A549 (cell line): ENCODE data around the gene APCDD1. TPM values are rescaled to one million over a fixed set of nuclear protein-coding genes. Genes with fewer than 3 reads are reported as not detected.

ENCODE experiments used
- ATAC-seq, 2 experiments: fragments of 200-7000 bp in 1 of 2; fragments of >200 bp in 1 of 2; cut with Nextera tagmentation in 1 of 2; cut with Tn5 transposase in 1 of 2; 3 replicates each; pipeline versions ENCODE4 v1.8.0 to v1.9.1; 2018 to 2020; ENCODE audit warnings: mild to moderate bottlenecking in 1 of 2, moderate library complexity in 1 of 2
- CTCF ChIA-PET: fragments of 300-600 bp; sonication (Branson Sonifier 250); formaldehyde crosslinking; extraction: SDS; loops from one replicate; lab custom pipeline; 2021; ENCODE audit warnings: antibody characterized with exemption, inconsistent platforms; lab: Yijun Ruan, JAX
- POLR2A ChIA-PET: fragments of 350-600 bp; formaldehyde crosslinking; extraction: SDS; loops from one replicate; lab custom pipeline; 2021; ENCODE audit warnings: antibody characterized with exemption, inconsistent platforms; lab: Yijun Ruan, JAX
- DNase-seq, 2 experiments: peaks; one replicate each; pipeline versions ENCODE4 v3.0.0 to v3.0.0-alpha.2; 2011 to 2016; ENCODE audit warnings: low read depth in 1 of 2, low spot score in 1 of 2
- FAIRE-seq: peaks from 2 replicates; lab custom pipeline; 2011; peaks lifted over from hg19 to GRCh38; lab: Jason Lieb, UNC
- H3K27ac ChIP-seq, 2 experiments: fragments of >200 bp; sonication (Bioruptor Twin); formaldehyde crosslinking; 3 replicates each; pipeline ENCODE4 v1.5.1; 2016 to 2017
- H3K4me1 ChIP-seq: fragments of >200 bp; sonication (Bioruptor Twin); formaldehyde crosslinking; 3 replicates; pipeline ENCODE4 v1.6.1; 2016
- H3K4me2 ChIP-seq: fragments of >200 bp; sonication (Bioruptor Twin); formaldehyde crosslinking; 3 replicates; pipeline ENCODE4 v1.6.1; 2016
- H3K4me3 ChIP-seq: fragments of >200 bp; sonication (Bioruptor Twin); formaldehyde crosslinking; 3 replicates; pipeline ENCODE4 v1.5.1; 2016
- H3K9me3 ChIP-seq: fragments of >200 bp; sonication (Bioruptor Twin); formaldehyde crosslinking; 3 replicates; pipeline ENCODE4 v1.6.1; 2016
- ATOH8 ChIP-seq: fragments of 250-450 bp; sonication (Bioruptor Pico); IDR thresholded peaks from 2 replicates; pipeline ENCODE4 v1.5.0; 2020; ENCODE audit warnings: low read depth, mild to moderate bottlenecking, moderate library complexity
- BCL3 ChIP-seq: fragments of >200 bp; sonication (Bioruptor Twin); formaldehyde crosslinking; IDR thresholded peaks from 3 replicates; pipeline ENCODE4 v1.6.1; 2016
- BHLHE40 ChIP-seq: IDR thresholded peaks from 2 replicates; pipeline ENCODE4 v1.6.1; 2012; ENCODE audit warnings: low read depth, low read length, inconsistent platforms
- CBX2 ChIP-seq: fragments of 200-600 bp; sonication (generic); IDR thresholded peaks from 2 replicates; pipeline ENCODE4 v1.6.1; 2016; ENCODE audit warnings: low read depth, mild to moderate bottlenecking, borderline replicate concordance
- ESRRA ChIP-seq: fragments of 150-350 bp; IDR thresholded peaks from 2 replicates; pipeline ENCODE4 v1.6.1; 2014; ENCODE audit warnings: mild to moderate bottlenecking, low read length, borderline replicate concordance
- GATA3 ChIP-seq: IDR thresholded peaks from 2 replicates; pipeline ENCODE4 v1.6.1; 2012; ENCODE audit warnings: borderline replicate concordance
- HDAC2 ChIP-seq: fragments of 200-600 bp; sonication (generic); IDR thresholded peaks from 2 replicates; pipeline ENCODE4 v1.6.1; 2016
- HEYL ChIP-seq: fragments of 250-450 bp; sonication (Bioruptor Pico); IDR thresholded peaks from 2 replicates; pipeline ENCODE4 v1.8.0; 2021; ENCODE audit warnings: mild to moderate bottlenecking, moderate library complexity
- HOXB5 ChIP-seq: fragments of 250-450 bp; sonication (Bioruptor Pico); IDR thresholded peaks from 2 replicates; pipeline ENCODE4 v1.5.0; 2020; ENCODE audit warnings: mild to moderate bottlenecking, moderate library complexity
- KDM1A ChIP-seq: fragments of 200-600 bp; sonication (generic); IDR thresholded peaks from 2 replicates; pipeline ENCODE4 v1.6.1; 2016; ENCODE audit warnings: low read depth, mild to moderate bottlenecking
- KDM5A ChIP-seq: fragments of 200-600 bp; sonication (generic); IDR thresholded peaks from 2 replicates; pipeline ENCODE4 v1.6.1; 2016; ENCODE audit warnings: antibody characterized with exemption, mild to moderate bottlenecking
- MAFK ChIP-seq: fragments of 450-650 bp; IDR thresholded peaks from 2 replicates; pipeline ENCODE4 v1.6.1; 2014; ENCODE audit not compliant: partially characterized antibody
- NPAS2 ChIP-seq: fragments of 250-450 bp; sonication (Bioruptor Pico); IDR thresholded peaks from 2 replicates; pipeline ENCODE4 v1.8.0; 2022; ENCODE audit warnings: mild to moderate bottlenecking, moderate library complexity, borderline replicate concordance
- PBX3 ChIP-seq: IDR thresholded peaks from 2 replicates; pipeline ENCODE4 v1.6.1; 2012
- POLR2A ChIP-seq: IDR thresholded peaks from 2 replicates; pipeline ENCODE4 v1.6.1; 2012; ENCODE audit warnings: mild to moderate bottlenecking, low read length
- RAD21 ChIP-seq, 2 experiments: fragments of >200 bp in 1 of 2; sonication (Bioruptor Twin) in 1 of 2; formaldehyde crosslinking in 1 of 2; IDR thresholded peaks in 1 of 2; conservative IDR thresholded peaks in 1 of 2; 2 replicates in 1 of 2; 3 replicates in 1 of 2; pipeline ENCODE4 v1.6.1; 2012 to 2018; ENCODE audit warnings: inconsistent platforms in 1 of 2
- RARB ChIP-seq: fragments of 250-450 bp; sonication (Bioruptor Pico); IDR thresholded peaks from 2 replicates; pipeline ENCODE4 v1.8.0; 2021; ENCODE audit warnings: mild to moderate bottlenecking, moderate library complexity
- SREBF2 ChIP-seq: fragments of 450-650 bp; IDR thresholded peaks from 2 replicates; pipeline ENCODE4 v1.6.1; 2014; ENCODE audit warnings: mild to moderate bottlenecking, moderate library complexity
- TP53 ChIP-seq: fragments of 250-450 bp; sonication (Bioruptor Pico); IDR thresholded peaks from 2 replicates; pipeline ENCODE4 v1.5.0; 2021; ENCODE audit warnings: mild to moderate bottlenecking, moderate library complexity
- ZC3H11A ChIP-seq: fragments of 450-650 bp; IDR thresholded peaks from 2 replicates; pipeline ENCODE4 v1.6.1; 2014; ENCODE audit warnings: antibody characterized with exemption, mild to moderate bottlenecking
- WGBS: methylation state at CpG from one replicate; pipeline ENCODE4 v1.1.6; 2017; ENCODE audit errors: missing lambda C conversion rate; 5-methylcytosine and 5-hydroxymethylcytosine counted together
- polyA plus RNA-seq, 4 experiments: library from polyadenylated mRNA; depleted of rRNA in 3 of 4; stranded (reverse); fragments of >200 nt; fragmentation: RNase III in 1 of 4; extraction: RNeasy Plus Mini Kit Qiagen cat#74134 plus additional on column Dnase treatment in 1 of 4; gene quantifications; 2 replicates in 3 of 4; 3 replicates in 1 of 4; pipeline ENCODE4 v1.2.3, GENCODE V29; 2011 to 2017
- TF ChIP-seq, protein P1 (sequence below): fragments of 250-450 bp; sonication (Bioruptor Pico); IDR thresholded peaks from 2 replicates; pipeline ENCODE4 v1.5.0; 2021; ENCODE audit warnings: mild to moderate bottlenecking, moderate library complexity, borderline replicate concordance
- TF ChIP-seq, protein P2 (sequence below): fragments of 450-650 bp; IDR thresholded peaks from 2 replicates; pipeline ENCODE4 v1.6.1; 2014; ENCODE audit warnings: antibody characterized with exemption
- TF ChIP-seq, protein P3 (sequence below): fragments of 150-350 bp; IDR thresholded peaks from 2 replicates; pipeline ENCODE4 v1.6.1; 2014; ENCODE audit warnings: low read depth, mild to moderate bottlenecking, low read length

Gene APCDD1
- polyA plus RNA-seq, 2 of the 4 experiments (the other 2 are of a cell fraction), result not detected

DNA sequence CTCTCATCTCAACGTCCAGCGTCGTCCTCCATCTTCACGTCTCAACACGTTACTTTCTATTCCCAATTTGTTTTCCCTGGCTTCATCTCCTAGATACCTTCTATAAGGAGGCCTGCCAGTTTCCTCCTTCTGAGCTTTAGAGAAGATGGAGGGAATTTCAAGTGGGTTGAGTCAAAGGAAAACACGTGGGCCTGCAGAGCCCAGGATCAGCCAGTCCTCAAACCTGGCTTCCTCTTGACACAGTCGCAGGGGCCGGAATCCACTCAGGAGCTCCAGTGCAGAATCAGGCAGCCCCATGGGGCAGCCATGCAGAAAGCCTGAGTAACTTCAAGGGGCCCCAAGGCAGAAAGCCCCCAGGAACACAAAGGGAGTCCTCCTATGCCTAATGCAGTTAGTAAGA, 14.5 kb upstream of the APCDD1 start (continued):
- TF ChIP-seq ESRRA, result no peak
- TF ChIP-seq HDAC2, result no peak
- TF ChIP-seq NPAS2 (CRISPR knock-in tag), result no peak

DNA sequence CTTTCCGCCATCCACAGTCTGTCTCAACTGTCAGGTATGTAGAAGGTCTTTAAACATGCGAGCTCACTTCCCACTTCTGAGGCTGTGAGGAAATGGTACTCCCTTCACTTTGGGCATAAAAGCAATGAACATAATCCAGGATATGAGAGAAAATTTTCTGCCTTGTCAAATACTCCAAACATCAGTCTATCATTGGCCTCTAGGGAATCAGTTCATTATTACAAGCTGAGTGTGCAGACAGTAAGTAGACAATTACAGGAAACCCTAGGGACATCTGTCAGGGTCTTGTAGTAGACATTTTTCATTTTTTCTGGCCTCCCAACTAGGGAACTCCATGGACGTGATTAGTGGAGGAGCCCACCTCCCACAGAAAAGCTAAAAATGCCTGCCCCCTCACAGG, 13.6 kb upstream of the APCDD1 start:
- no peak overlapping the region for H3K4me2 ChIP-seq
- ChIA-PET CTCF (interaction anchor here (0.6 kb wide), 1 partner anchor 773 kb away, joined by 5 read pairs; no protein-coding TSS in a partner anchor), POLR2A (no interaction called here)
- no peaks in the 10 kb centered on the region for H3K9me3 ChIP-seq
- no peak for TF ChIP-seq GATA3
- no peak for TF ChIP-seq BCL3
- no peak for TF ChIP-seq POLR2A
- TF ChIP-seq KDM1A, result no peak
- TF ChIP-seq TP53 (CRISPR knock-in tag), result no peak
- no peak for TF ChIP-seq CBX2
- no peak for TF ChIP-seq ZC3H11A
- no peak for TF ChIP-seq SREBF2
- TF ChIP-seq, protein P1, sequence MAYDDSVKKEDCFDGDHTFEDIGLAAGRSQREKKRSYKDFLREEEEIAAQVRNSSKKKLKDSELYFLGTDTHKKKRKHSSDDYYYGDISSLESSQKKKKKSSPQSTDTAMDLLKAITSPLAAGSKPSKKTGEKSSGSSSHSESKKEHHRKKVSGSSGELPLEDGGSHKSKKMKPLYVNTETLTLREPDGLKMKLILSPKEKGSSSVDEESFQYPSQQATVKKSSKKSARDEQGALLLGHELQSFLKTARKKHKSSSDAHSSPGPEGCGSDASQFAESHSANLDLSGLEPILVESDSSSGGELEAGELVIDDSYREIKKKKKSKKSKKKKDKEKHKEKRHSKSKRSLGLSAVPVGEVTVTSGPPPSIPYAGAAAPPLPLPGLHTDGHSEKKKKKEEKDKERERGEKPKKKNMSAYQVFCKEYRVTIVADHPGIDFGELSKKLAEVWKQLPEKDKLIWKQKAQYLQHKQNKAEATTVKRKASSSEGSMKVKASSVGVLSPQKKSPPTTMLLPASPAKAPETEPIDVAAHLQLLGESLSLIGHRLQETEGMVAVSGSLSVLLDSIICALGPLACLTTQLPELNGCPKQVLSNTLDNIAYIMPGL (CRISPR knock-in tag), result no peak
- no peak for TF ChIP-seq PBX3
- TF ChIP-seq HEYL (CRISPR knock-in tag), result no peak
- TF ChIP-seq RARB (CRISPR knock-in tag), result no peak
- TF ChIP-seq RAD21 (conservative IDR thresholded peaks at IDR 0.05 in 1 of 2, IDR thresholded peaks at IDR 0.05 in 1 of 2), result no peak
- TF ChIP-seq, protein P2, sequence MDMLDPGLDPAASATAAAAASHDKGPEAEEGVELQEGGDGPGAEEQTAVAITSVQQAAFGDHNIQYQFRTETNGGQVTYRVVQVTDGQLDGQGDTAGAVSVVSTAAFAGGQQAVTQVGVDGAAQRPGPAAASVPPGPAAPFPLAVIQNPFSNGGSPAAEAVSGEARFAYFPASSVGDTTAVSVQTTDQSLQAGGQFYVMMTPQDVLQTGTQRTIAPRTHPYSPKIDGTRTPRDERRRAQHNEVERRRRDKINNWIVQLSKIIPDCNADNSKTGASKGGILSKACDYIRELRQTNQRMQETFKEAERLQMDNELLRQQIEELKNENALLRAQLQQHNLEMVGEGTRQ, result no peak
- no peak for TF ChIP-seq ATOH8 (CRISPR knock-in tag)
- no peak for TF ChIP-seq KDM5A
- no peak for TF ChIP-seq BHLHE40
- TF ChIP-seq, protein P3, sequence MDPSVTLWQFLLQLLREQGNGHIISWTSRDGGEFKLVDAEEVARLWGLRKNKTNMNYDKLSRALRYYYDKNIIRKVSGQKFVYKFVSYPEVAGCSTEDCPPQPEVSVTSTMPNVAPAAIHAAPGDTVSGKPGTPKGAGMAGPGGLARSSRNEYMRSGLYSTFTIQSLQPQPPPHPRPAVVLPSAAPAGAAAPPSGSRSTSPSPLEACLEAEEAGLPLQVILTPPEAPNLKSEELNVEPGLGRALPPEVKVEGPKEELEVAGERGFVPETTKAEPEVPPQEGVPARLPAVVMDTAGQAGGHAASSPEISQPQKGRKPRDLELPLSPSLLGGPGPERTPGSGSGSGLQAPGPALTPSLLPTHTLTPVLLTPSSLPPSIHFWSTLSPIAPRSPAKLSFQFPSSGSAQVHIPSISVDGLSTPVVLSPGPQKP, result no peak
- no peak for TF ChIP-seq HOXB5
- no peak for TF ChIP-seq MAFK
- ATAC-seq, result no peak
- no peaks in the 10 kb centered on the region for H3K4me1 ChIP-seq
- DNase-seq, result no peak
- WGBS, result 51% methylated on average over 3 of the region's 3 CpGs
- H3K4me3 ChIP-seq, result no peak overlapping the region
- no peak for FAIRE-seq
- H3K27ac ChIP-seq, result no peak overlapping the region
